ENCODE measurements around the gene PTER. TPM values are rescaled to one million over a fixed set of nuclear protein-coding genes. Genes with fewer than 3 reads are reported as not detected.

PTER gene
- total RNA-seq, 4 donors from 2014 or later: 21.0 to 31.2 (median 24.4) TPM

DNA sequence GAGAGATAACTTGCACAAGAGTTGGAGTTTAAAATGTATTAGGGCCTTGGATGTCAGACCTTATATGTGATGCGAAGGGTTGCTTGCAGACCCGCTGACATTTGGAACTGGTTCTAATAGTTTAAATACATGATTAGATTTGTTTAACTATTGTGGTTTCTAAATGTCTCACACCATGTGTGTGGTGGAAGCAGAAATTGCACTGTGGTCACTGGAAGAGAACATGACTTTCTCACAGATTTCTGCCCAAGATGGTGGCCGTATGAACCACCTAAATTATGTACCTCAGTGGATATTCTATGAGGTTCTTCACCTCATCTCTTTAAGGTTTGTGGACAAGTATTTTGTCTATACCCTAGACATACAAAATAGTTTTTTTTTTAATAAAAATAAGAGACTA lies 93.0 kb downstream of the PTER start:
- intact Hi-C loops (cut with DNase I): no loop called here
- TF ChIP-seq, protein P1, sequence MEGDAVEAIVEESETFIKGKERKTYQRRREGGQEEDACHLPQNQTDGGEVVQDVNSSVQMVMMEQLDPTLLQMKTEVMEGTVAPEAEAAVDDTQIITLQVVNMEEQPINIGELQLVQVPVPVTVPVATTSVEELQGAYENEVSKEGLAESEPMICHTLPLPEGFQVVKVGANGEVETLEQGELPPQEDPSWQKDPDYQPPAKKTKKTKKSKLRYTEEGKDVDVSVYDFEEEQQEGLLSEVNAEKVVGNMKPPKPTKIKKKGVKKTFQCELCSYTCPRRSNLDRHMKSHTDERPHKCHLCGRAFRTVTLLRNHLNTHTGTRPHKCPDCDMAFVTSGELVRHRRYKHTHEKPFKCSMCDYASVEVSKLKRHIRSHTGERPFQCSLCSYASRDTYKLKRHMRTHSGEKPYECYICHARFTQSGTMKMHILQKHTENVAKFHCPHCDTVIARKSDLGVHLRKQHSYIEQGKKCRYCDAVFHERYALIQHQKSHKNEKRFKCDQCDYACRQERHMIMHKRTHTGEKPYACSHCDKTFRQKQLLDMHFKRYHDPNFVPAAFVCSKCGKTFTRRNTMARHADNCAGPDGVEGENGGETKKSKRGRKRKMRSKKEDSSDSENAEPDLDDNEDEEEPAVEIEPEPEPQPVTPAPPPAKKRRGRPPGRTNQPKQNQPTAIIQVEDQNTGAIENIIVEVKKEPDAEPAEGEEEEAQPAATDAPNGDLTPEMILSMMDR (IDR thresholded peaks at IDR 0.05): no peak
- TF ChIP-seq POLR2A (IDR thresholded peaks at IDR 0.05): no peak
- 86 to 91% methylated on average over 3 of the region's 3 CpGs for WGBS, 2 donors
- H3K36me3 ChIP-seq: no peaks in the 10 kb centered on the region
- no peak overlapping the region for H3K4me3 ChIP-seq (replicated peaks in 1 of 3)
- no peaks in the 10 kb centered on the region for H3K27me3 ChIP-seq
- H3K27ac ChIP-seq: no peak overlapping the region
- no peak for DNase-seq
- H3K9me3 ChIP-seq: no peaks in the 10 kb centered on the region
- no peaks in the 10 kb centered on the region for H3K4me1 ChIP-seq

DNA sequence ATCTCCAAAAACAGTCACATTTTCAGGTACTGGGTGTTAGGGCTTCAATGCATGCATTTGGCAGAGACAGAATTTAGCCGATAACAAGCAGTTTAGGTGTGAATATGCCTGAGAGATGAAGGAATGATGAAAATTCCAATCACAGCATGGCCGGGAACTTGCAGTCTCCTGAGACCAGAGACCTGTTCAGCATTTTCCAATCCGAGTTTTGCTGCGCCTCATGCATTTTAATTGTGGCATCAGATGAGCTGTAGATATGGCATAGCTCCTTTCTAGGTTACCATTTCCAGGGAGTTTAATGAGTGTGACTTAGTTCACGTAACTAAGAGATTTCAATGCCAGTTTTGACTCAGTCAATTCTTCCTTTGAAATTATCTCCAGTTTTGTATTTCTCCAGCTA lies 99.3 kb downstream of the PTER start:
- H3K27ac ChIP-seq: no peak overlapping the region
- no peaks in the 10 kb centered on the region for H3K4me1 ChIP-seq
- intact Hi-C loops (cut with DNase I): no loop called here
- H3K4me3 ChIP-seq (replicated peaks in 1 of 3): no peak overlapping the region
- H3K9me3 ChIP-seq: no peaks in the 10 kb centered on the region
- WGBS, 2 donors: 84 to 94% methylated on average over 5 of the region's 5 CpGs
- no peaks in the 10 kb centered on the region for H3K27me3 ChIP-seq
- no peaks in the 10 kb centered on the region for H3K36me3 ChIP-seq
- TF ChIP-seq, protein P1 (IDR thresholded peaks at IDR 0.05): no peak
- no peak for TF ChIP-seq POLR2A (IDR thresholded peaks at IDR 0.05)
- DNase-seq: no peak

DNA sequence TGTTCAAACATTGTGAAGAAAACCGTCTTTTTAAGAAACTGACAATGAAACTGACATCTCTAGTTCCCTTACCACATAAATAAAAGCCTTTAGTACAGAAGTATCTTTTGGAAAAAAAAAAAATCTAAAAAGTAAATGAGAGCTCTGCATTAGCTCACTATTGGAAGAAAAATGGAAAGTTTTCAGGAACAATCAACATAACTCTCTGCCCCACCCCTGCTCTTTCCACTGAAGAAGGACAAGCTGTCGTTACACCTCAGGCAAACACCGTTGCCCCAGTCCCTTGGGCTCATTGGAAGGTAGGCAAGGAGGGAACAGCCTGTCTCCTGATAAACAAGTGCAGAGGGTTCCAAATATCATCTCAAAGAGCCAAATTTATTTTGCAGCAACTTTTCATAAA lies 107.3 kb downstream of the PTER start:
- TF ChIP-seq POLR2A (IDR thresholded peaks at IDR 0.05): no peak
- TF ChIP-seq, protein P1 (IDR thresholded peaks at IDR 0.05): no peak
- no peaks in the 10 kb centered on the region for H3K27me3 ChIP-seq
- 70 to 80% methylated on average over 3 of the region's 3 CpGs for WGBS, 2 donors
- intact Hi-C loops (cut with DNase I): no loop called here
- no peaks in the 10 kb centered on the region for H3K9me3 ChIP-seq
- DNase-seq: no peak
- no peak overlapping the region for H3K27ac ChIP-seq
- no peaks in the 10 kb centered on the region for H3K4me1 ChIP-seq
- H3K4me3 ChIP-seq (replicated peaks in 1 of 3): no peak overlapping the region
- H3K36me3 ChIP-seq: no peaks in the 10 kb centered on the region

DNA sequence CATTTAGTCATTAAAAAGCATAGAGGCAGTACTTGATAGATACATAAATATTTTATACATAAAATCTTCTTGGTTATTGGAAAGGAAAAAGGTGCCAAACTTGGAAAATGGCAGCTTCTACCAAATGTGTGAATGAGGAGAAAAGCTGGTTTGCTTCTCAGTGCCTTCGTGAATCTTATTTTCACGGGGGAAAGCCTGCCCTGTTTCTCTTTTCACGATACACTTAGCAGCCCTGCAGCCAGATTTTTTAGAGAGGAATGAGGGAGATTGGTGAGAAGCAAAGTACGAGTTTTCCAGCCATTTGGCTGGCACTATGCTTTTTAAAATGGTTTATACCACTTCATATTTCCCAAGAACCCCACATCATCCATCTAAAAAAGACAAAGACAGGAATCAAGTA lies 107.8 kb downstream of the PTER start:
- Histone ChIP-seq H3K36me3 (no peaks in the 10 kb centered on the region), H3K27ac (no peak overlapping the region), H3K4me1 (no peaks in the 10 kb centered on the region), H3K9me3 (no peaks in the 10 kb centered on the region), H3K27me3 (no peaks in the 10 kb centered on the region), H3K4me3 (replicated peaks in 1 of 3) (no peak overlapping the region)
- TF ChIP-seq, protein P1 (IDR thresholded peaks at IDR 0.05): no peak
- 79 to 89% methylated on average over 4 of the region's 4 CpGs for WGBS, 2 donors
- no peak for DNase-seq
- intact Hi-C loops (cut with DNase I): no loop called here

DNA sequence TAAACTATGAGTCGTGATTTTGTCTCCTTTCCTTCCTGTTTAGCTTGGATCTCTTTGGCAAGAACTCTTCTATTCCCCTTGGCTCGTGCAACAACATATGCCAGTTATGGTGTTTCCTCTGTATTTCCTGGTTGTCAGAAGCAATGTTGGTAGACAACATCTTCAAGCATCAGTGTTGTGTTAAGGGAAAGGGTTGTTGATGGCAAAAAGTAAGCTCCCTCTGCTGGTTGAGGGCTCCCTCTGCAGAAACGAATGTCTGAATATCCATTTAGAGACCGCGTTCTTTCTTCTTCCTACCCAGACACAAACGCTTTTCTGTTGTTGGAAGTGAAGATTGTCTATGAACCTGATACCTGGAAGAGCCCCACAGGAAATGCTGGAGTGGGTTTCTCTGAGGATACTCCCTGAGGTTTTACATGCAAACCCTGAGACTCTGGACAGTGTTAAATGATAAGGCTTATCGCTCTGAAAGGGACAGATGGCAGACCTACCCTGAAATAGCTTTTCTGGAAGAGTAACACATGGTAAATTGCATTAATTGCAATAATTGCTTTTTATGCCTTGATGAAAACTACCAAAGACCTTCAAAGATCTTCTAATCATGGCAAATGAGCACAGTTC lies 108.4 kb downstream of the PTER start:
- Histone ChIP-seq H3K27ac (no peak overlapping the region), H3K4me1 (no peaks in the 10 kb centered on the region), H3K27me3 (no peaks in the 10 kb centered on the region), H3K4me3 (replicated peaks in 1 of 3) (no peak overlapping the region), H3K36me3 (no peaks in the 10 kb centered on the region), H3K9me3 (no peaks in the 10 kb centered on the region)
- intact Hi-C loops (cut with DNase I): no loop called here
- DNase-seq: peak; percentile 5 to 11
- no peak for TF ChIP-seq POLR2A (IDR thresholded peaks at IDR 0.05)
- TF ChIP-seq, protein P1 (IDR thresholded peaks at IDR 0.05): peak in 5 of 6 experiments; percentile 25 to 72 (median 53)
- WGBS, 2 donors: 30 to 36% methylated on average over 7 of the region's 7 CpGs
